Ishikawa (cell line): Measurements from ENCODE around the gene YPEL2.

Source experiments
- CEBPB ChIP-seq: IDR thresholded peaks from 2 replicates; pipeline ENCODE4 v1.6.1; 2012
- CREB1 ChIP-seq: IDR thresholded peaks from 2 replicates; pipeline ENCODE4 v1.6.1; 2012; ENCODE audit warnings: low read depth
- EGR1 ChIP-seq: IDR thresholded peaks from 2 replicates; pipeline ENCODE4 v1.6.1; 2012
- EP300 ChIP-seq: IDR thresholded peaks from 2 replicates; pipeline ENCODE4 v1.6.1; 2012; ENCODE audit warnings: borderline replicate concordance
- FOXM1 ChIP-seq: IDR thresholded peaks from 2 replicates; pipeline ENCODE4 v1.6.1; 2012; ENCODE audit warnings: low read depth, borderline replicate concordance
- MAX ChIP-seq: IDR thresholded peaks from 2 replicates; pipeline ENCODE4 v1.6.1; 2012
- NFIC ChIP-seq: IDR thresholded peaks from 2 replicates; pipeline ENCODE4 v1.6.1; 2012
- RAD21 ChIP-seq: IDR thresholded peaks from 2 replicates; pipeline ENCODE4 v1.6.1; 2012; ENCODE audit warnings: low read depth
- REST ChIP-seq: IDR thresholded peaks from 2 replicates; pipeline ENCODE4 v1.6.1; 2012; ENCODE audit warnings: low read depth, mild to moderate bottlenecking
- TAF1 ChIP-seq: IDR thresholded peaks from 2 replicates; pipeline ENCODE4 v1.6.1; 2012; ENCODE audit warnings: low read depth, mild to moderate bottlenecking
- TCF12 ChIP-seq: IDR thresholded peaks from 2 replicates; pipeline ENCODE4 v1.6.1; 2012; ENCODE audit warnings: low read depth
- TEAD4 ChIP-seq: IDR thresholded peaks from 2 replicates; pipeline ENCODE4 v1.6.1; 2012
- YY1 ChIP-seq: IDR thresholded peaks from 2 replicates; pipeline ENCODE4 v1.6.1; 2012; ENCODE audit warnings: low read depth
- ZBTB7A ChIP-seq: IDR thresholded peaks from 2 replicates; pipeline ENCODE4 v1.6.1; 2012; ENCODE audit warnings: low read depth

GRCh38 chr17:59431601-59432000, 100.1 kb downstream of the YPEL2 start:
- TF ChIP-seq CEBPB (no peak), RAD21 (no peak), YY1 (no peak), TAF1 (no peak), CREB1 (no peak), REST (no peak), FOXM1 (no peak), EGR1 (no peak), MAX (no peak), NFIC (no peak), EP300 (no peak), TEAD4 (no peak), ZBTB7A (no peak), TCF12 (no peak)
